K562 (cell line): ENCODE results near the gene BHLHE23. TPM values are rescaled to one million over a fixed set of nuclear protein-coding genes. Genes with fewer than 3 reads are reported as not detected.
A peak's percentile ranks its signal among the peaks of the same experiment; 100 is the strongest.

Source experiments
- ARHGAP35 ChIP-seq: fragments of 450-650 bp; IDR thresholded peaks from 2 replicates; pipeline ENCODE4 v1.6.1; 2018; ENCODE audit not compliant: partially characterized antibody
- ATF1 ChIP-seq, 2 experiments: fragments of 450-650 bp in 1 of 2; IDR thresholded peaks; 2 replicates each; pipeline ENCODE4 v1.6.1; 2016; ENCODE audit warnings: missing compliant biosample characterization in 1 of 2, missing genetic modification characterization in 1 of 2
- CBX2 ChIP-seq: fragments of 200-600 bp; sonication (generic); IDR thresholded peaks from one replicate; pipeline ENCODE4 v1.6.1; 2012; ENCODE audit warnings: mild to moderate bottlenecking, low read length, inconsistent platforms; ENCODE audit not compliant: insufficient read depth, poor library complexity, severe bottlenecking
- CBX3 ChIP-seq, 2 experiments: IDR thresholded peaks; 1 replicate in 1 of 2; 2 replicates in 1 of 2; pipeline ENCODE4 v1.6.1; 2012; ENCODE audit warnings: inconsistent platforms in 2 of 2, low read length in 2 of 2, borderline replicate concordance in 1 of 2, control low read depth in 1 of 2
- GABPB1 ChIP-seq: sonication (generic); formaldehyde crosslinking; IDR thresholded peaks from 2 replicates; pipeline ENCODE4 v1.8.0; 2022; ENCODE audit warnings: mild to moderate bottlenecking, missing genetic modification reagents
- GATAD2B ChIP-seq: fragments of 450-650 bp; IDR thresholded peaks from 2 replicates; pipeline ENCODE4 v1.6.1; 2017; ENCODE audit warnings: mild to moderate bottlenecking, borderline replicate concordance
- MTF1 ChIP-seq: fragments of 250-450 bp; sonication (Bioruptor Pico); IDR thresholded peaks from 2 replicates; pipeline ENCODE4 v1.9.0; 2021; ENCODE audit warnings: moderate library complexity, mild to moderate bottlenecking, inconsistent platforms, borderline replicate concordance
- NR2C1 ChIP-seq, 2 experiments: fragments of 450-650 bp; IDR thresholded peaks; 2 replicates each; pipeline ENCODE4 v1.6.1; 2017; ENCODE audit warnings: mild to moderate bottlenecking in 2 of 2, antibody characterized with exemption in 1 of 2, inconsistent platforms in 1 of 2, missing compliant biosample characterization in 1 of 2, missing genetic modification characterization in 1 of 2
- ZBTB7A ChIP-seq: IDR thresholded peaks from 2 replicates; pipeline ENCODE4 v1.6.1; 2011; ENCODE audit warnings: low read depth, mild to moderate bottlenecking, low read length, moderate library complexity, borderline replicate concordance; ENCODE audit not compliant: control insufficient read depth
- ZNF212 ChIP-seq: fragments of 450-650 bp; formaldehyde crosslinking; IDR thresholded peaks from 2 replicates; pipeline ENCODE4 v1.4.0; 2020; ENCODE audit warnings: mild to moderate bottlenecking
- ZNF830 ChIP-seq: fragments of 250-450 bp; sonication (Bioruptor Pico); IDR thresholded peaks from 2 replicates; pipeline ENCODE4 v1.5.0; 2021; ENCODE audit warnings: mild to moderate bottlenecking
- polyA plus RNA-seq, 8 experiments: library from polyadenylated mRNA; depleted of rRNA in 4 of 8; stranded (reverse) in 5 of 8; unstranded in 3 of 8; fragments of >200 nt; fragmentation: Nextera tagmentation in 2 of 8; fragmentation: Illumina TruSeq in 1 of 8; extraction: Ambion mirVana in 2 of 8; extraction: Trizol in 1 of 8; gene quantifications; 2 replicates each; pipeline versions ENCODE4 v1.2.1 to v1.2.3, GENCODE V29; 2011 to 2014; ENCODE audit warnings: inconsistent platforms in 1 of 8, missing spikeins in 1 of 8
- total RNA-seq, 7 experiments: library from RNA; depleted of rRNA in 6 of 7; stranded (reverse); fragments of >200 nt in 6 of 7; fragmentation: Illumina TruSeq in 2 of 7; extraction: Trizol in 2 of 7; gene quantifications; 2 replicates each; pipeline versions ENCODE4 v1.2.1 to v1.2.3, GENCODE V29; 2011 to 2021; ENCODE audit warnings: low replicate concordance in 1 of 7
- TF ChIP-seq, protein P1 (sequence below), 2 experiments: fragments of 450-650 bp; IDR thresholded peaks; 2 replicates each; pipeline ENCODE4 v1.6.1; 2016; ENCODE audit warnings: mild to moderate bottlenecking in 2 of 2, borderline replicate concordance in 1 of 2, low read depth in 1 of 2, moderate library complexity in 1 of 2
- TF ChIP-seq, protein P2 (sequence below), 3 experiments: IDR thresholded peaks in 2 of 3; conservative IDR thresholded peaks in 1 of 3; 2 replicates each; pipeline ENCODE4 v1.5.1; 2011 to 2012; ENCODE audit warnings: low read length in 3 of 3, mild to moderate bottlenecking in 3 of 3, control low read depth in 2 of 3, improper control_type of control experiment in 1 of 3, inconsistent platforms in 1 of 3, low read depth in 1 of 3, mixed read lengths in 1 of 3, moderate library complexity in 1 of 3; ENCODE audit not compliant: insufficient read depth in 2 of 3
- TF ChIP-seq, protein P3 (sequence below): fragments of 450-650 bp; formaldehyde crosslinking; IDR thresholded peaks from 2 replicates; pipeline ENCODE4 v1.4.0; 2022; ENCODE audit warnings: missing genetic modification characterization

Gene BHLHE23
- total and polyA plus RNA-seq, 9 of the 15 experiments (the other 6 are each of a cell fraction or from before 2014, with no cell fraction given), result not detected

DNA sequence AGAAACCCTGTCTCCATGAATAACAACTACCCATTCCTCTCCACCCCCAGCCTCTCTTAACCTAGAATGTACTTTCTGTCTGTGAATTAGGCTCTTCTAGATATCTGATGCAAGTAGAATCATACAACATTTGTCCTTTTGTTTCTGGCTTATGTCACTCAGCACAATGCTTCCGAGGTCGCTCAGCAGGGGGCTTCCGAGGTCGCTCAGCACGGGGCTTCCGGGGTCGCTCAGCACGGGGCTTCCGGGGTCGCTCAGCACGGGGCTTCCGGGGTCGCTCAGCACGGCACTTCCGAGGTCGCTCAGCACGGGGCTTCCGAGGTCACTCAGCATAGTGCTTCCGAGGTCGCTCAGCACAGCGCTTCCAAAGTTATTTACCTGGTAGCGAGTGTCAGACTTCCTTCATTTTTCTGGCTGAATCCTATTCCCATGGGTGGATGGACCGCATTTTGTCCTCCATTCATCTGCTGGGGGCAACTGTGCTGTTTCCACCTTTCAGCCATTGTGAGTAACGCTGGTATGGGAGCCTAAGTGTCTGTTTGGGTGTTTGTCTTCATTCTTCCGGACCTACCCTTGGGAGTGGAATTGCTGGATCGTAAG, 31.0 kb upstream of the BHLHE23 start (continued):
- TF ChIP-seq, protein P1, sequence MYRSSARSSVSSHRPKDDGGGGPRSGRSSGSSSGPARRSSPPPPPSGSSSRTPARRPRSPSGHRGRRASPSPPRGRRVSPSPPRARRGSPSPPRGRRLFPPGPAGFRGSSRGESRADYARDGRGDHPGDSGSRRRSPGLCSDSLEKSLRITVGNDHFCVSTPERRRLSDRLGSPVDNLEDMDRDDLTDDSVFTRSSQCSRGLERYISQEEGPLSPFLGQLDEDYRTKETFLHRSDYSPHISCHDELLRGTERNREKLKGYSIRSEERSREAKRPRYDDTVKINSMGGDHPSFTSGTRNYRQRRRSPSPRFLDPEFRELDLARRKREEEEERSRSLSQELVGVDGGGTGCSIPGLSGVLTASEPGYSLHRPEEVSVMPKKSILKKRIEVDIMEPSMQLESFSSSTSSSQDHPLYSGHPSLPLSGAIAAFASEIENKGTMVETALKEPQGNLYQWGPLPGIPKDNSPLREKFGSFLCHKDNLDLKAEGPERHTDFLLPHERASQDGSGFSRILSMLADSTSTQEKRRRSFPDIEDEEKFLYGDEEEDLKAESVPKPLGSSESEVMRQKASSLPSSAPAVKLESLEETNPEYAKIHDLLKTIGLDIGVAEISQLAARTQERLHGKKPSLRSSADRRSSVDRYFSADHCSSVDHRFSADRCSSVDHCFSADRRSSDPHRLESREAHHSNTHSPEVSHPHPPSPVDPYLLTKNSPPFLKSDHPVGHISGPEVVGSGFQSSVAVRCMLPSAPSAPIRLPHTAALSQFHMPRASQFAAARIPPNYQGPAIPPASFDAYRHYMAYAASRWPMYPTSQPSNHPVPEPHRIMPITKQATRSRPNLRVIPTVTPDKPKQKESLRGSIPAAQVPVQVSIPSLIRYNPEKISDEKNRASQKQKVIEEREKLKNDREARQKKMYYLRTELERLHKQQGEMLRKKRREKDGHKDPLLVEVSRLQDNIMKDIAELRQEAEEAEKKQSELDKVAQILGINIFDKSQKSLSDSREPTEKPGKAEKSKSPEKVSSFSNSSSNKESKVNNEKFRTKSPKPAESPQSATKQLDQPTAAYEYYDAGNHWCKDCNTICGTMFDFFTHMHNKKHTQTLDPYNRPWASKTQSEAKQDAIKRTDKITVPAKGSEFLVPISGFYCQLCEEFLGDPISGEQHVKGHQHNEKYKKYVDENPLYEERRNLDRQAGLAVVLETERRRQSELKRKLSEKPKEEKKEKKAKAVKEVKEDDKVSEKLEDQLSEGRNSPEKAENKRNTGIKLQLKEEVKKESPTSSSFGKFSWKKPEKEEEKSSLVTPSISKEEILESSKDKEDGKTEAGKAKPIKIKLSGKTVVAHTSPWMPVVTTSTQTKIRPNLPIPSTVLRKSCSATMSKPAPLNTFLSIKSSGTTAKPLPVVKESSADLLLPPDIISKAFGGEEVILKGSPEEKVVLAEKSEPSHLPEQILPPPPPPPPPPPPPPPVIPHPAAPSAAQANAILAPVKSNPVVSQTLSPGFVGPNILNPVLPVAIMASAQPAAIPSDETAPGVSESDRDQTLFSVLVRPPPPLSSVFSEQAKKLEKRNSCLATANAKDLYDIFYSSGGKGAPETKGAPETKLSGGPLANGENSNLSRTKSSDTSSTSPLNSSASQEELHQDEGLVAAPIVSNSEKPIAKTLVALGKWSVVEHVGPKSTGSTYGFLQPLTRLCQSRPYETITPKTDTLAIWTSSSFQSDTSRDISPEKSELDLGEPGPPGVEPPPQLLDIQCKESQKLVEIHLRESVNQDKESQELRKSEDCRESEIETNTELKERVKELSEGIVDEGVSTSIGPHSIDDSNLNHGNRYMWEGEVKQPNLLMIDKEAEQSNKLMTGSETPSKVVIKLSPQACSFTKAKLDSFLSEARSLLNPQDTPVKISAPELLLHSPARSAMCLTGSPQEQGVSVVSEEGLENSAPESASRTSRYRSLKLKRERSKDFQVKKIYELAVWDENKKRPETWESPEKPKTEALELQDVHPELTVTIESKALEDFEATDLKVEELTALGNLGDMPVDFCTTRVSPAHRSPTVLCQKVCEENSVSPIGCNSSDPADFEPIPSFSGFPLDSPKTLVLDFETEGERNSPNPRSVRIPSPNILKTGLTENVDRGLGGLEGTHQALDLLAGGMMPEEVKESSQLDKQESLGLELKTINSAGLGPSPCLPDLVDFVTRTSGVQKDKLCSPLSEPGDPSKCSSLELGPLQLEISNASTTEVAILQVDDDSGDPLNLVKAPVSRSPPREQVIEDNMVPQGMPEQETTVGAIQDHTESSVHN (IDR thresholded peaks at IDR 0.05; ENCODE audit: borderline replicate concordance in 1 of 2, low read depth in 1 of 2), result no peak
- no peak for TF ChIP-seq MTF1 (CRISPR knock-in tag)
- TF ChIP-seq, protein P2, sequence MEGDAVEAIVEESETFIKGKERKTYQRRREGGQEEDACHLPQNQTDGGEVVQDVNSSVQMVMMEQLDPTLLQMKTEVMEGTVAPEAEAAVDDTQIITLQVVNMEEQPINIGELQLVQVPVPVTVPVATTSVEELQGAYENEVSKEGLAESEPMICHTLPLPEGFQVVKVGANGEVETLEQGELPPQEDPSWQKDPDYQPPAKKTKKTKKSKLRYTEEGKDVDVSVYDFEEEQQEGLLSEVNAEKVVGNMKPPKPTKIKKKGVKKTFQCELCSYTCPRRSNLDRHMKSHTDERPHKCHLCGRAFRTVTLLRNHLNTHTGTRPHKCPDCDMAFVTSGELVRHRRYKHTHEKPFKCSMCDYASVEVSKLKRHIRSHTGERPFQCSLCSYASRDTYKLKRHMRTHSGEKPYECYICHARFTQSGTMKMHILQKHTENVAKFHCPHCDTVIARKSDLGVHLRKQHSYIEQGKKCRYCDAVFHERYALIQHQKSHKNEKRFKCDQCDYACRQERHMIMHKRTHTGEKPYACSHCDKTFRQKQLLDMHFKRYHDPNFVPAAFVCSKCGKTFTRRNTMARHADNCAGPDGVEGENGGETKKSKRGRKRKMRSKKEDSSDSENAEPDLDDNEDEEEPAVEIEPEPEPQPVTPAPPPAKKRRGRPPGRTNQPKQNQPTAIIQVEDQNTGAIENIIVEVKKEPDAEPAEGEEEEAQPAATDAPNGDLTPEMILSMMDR (IDR thresholded peaks at IDR 0.05 in 2 of 3, conservative IDR thresholded peaks at IDR 0.05 in 1 of 3; ENCODE audit: insufficient read depth in 2 of 3, low read depth in 1 of 3, low read length in 3 of 3), result no peak
- TF ChIP-seq GATAD2B, result no peak
- peak in 1 of 2 experiments; percentile 40; a peak in 1 of 3 replicates for TF ChIP-seq CBX3 (IDR thresholded peaks at IDR 0.05; ENCODE audit: borderline replicate concordance in 1 of 2, low read length in 2 of 2)
- TF ChIP-seq ARHGAP35, result no peak
- TF ChIP-seq CBX2, result no peak
- TF ChIP-seq NR2C1 (IDR thresholded peaks at IDR 0.05), result peak; percentile 97
- peak; percentile 97 for TF ChIP-seq NR2C1 (tag; IDR thresholded peaks at IDR 0.05)
- peak; percentile 62 for TF ChIP-seq ZBTB7A
- no peak for TF ChIP-seq ATF1 (CRISPR knock-in tag; IDR thresholded peaks at IDR 0.05)
- no peak for TF ChIP-seq ATF1 (tag; IDR thresholded peaks at IDR 0.05)
- TF ChIP-seq, protein P3, sequence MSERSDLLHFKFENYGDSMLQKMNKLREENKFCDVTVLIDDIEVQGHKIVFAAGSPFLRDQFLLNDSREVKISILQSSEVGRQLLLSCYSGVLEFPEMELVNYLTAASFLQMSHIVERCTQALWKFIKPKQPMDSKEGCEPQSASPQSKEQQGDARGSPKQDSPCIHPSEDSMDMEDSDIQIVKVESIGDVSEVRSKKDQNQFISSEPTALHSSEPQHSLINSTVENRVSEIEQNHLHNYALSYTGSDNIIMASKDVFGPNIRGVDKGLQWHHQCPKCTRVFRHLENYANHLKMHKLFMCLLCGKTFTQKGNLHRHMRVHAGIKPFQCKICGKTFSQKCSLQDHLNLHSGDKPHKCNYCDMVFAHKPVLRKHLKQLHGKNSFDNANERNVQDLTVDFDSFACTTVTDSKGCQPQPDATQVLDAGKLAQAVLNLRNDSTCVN, result no peak
- no peak for TF ChIP-seq ZNF830 (CRISPR knock-in tag)
- no peak for TF ChIP-seq ZNF212
- peak; percentile 39; the same call in 1 of the 2 replicates for TF ChIP-seq GABPB1 (CRISPR knock-in tag)
